ENCODE measurements around the gene C1orf35.
A peak's percentile ranks its signal among the peaks of the same experiment; 100 is the strongest.

The C1orf35 gene

DNA sequence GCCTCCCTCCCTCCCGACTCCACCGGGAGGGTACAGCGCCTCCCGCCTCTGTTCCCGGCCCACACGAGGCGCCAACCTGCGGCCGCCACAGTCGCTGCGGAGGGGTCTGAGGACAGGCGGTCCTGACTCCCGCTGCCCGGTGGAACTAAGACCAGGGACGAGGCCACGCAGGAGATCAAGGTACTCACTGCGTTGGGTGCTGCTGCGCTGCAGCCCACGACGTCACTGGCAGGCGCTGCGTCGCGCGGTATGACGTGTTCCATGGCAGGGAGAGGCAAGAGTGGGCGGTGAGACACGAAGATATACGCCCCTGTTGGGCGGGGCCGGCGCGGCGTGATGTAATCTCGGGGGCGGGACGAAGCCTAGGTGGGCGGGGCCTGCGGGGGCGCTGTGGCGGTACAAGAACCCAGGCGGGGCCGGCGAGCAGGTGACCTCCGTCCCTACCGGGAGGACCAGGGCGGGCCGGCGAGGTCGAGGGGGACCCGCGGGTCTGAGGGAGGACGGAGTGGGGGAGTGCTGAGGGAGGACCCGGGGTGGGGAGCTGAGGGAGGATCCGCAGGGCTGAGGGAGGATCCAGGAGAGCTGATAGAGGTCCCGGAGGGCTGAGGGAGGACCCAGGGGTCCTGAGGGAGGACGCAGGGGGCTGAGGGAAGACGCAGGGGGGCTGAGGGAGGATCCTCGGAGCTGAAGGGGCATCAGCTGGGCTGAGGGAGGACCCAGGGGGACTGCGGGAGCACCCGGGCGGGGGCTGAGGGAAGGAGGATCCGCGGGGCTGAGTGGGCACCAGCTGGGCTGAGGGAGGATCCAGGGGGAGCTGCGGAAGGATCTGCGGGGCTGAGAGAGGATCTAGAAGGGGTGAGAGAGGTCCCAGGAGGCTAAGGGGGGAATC is 6.2 kb upstream of the C1orf35 start, which contains the start of gene MRPL55:
MRPL55 (minus strand) TSS at position 227 of the 889 bp plus-strand sequence. CDS start 1,039 bp downstream, outside the sequence.
- DNase-seq (ENCODE audit: low spot score): peak; percentile 98

DNA sequence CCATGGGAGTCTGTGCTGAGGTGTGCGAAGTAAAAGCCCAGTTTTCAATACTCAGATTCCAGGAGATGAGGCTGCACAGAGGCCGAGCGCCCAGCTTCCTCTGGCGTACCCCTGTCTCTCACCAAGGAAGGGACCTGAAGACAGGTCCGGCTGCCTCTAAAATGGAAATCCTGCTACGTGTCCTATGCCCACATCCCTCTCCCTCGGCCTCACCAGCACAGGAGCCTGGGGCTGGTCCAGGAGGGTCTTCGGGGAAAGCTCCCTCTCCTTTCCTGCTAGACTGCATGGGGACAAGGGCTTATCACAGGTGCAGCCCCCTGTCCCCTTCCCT is 5.6 kb upstream of the C1orf35 start:
- no peak for DNase-seq (ENCODE audit: low spot score)

DNA sequence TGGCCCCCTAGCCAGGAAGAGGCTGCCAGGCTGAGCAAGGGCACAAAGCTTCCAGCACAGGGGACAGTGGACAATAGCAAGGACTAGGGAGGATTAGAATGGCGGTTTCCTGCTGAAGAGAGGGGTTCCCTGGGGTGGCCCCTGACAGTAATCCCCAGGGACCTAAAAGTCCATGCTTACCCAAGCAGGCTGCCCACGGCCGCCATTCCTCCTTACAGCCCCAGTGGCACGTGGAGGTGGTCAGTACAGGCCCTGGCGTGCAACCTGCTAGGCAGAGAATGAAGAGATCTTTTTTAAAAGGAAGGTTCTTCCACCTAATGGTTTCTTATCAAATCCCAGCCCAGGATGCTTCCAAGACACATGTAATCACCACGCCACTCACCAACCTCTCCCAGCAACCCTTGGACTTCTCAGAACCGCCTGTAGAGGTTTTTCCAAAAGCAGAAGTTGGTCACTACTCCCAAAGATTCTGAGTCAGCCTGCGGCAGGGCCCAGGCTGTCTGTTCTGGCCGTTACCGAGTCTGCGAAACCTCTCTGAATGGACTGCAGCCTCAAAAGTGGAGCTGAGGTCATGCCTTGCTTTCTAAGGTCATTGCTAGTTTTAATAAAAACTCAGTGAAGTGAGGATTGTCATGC is 5.0 kb upstream of the C1orf35 start:
- DNase-seq (ENCODE audit: low spot score): peak; percentile 4

DNA sequence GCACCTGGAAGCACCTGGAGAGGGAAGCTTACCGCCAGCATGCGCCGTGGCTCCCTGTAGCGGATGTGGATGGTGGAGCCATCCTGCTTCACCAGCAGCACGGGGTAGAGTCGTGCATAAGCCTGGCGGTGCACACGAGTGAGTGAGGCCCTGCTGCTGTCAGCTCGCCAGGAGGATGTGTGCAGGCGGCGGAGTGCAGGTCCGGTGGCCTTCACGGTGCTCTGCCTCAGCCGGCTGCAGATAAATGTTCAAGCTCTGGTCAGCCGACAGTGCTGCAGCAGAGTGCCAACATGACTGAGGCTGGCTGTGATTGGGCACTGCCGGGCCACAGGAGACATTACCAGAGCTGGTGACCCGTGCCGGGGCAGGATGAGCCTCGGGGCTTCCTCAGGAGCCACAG is 4.5 kb upstream of the C1orf35 start:
- DNase-seq (ENCODE audit: low spot score): peak; percentile 5

DNA sequence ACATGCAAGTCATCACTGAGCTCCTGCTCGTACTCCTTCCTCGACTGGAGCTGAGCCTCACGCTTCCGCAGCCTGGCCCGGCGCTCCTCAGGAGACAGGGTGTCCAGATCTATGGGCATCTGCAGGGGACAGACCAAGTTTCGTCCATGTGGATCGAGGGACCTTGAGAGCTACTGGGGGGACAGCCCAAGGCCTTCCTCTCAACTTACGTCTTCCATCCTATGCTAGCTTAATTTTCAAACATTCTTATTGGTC is 3.6 kb upstream of the C1orf35 start:
- no peak for DNase-seq (ENCODE audit: low spot score)

DNA sequence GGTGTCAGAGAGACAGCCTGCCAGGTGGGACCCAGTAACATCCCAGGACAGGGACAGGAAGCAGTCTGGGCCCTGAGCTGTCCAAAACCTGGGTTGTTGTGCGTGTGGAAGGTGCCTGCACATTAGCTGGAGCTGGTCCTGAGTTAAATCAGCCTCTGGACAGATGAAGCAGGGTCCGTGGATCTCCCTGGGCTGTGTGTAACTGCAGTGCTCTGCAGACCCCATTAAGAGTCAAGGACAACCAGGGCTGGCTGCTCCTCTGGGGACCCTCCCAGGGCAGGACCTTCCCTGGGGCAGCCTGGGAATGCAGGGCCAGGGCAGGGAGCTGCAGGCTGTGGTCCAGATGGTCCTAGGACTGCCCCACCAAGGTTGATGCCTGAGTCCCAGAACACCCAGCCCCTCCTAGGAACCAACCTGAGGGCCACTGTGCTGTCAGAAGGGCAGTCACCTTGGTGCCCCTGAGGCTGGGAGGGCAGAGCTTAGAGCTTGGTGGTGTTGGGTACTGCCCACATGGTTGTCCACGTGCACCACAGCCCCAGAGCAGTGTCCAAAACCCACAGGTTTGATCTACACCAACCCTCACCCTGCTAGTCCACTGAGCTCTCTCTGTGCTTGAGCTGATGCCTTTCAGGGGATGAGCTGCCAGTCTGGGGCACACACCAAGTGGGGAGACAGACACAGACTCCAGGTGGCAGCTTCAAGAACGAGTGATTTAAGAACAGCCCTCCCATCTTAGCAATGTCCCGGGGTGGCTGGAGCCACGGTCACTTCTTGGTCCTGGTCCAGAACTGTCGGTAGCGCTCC is 3.1 kb upstream of the C1orf35 start:
- peak; percentile 4 for DNase-seq (ENCODE audit: low spot score)

DNA sequence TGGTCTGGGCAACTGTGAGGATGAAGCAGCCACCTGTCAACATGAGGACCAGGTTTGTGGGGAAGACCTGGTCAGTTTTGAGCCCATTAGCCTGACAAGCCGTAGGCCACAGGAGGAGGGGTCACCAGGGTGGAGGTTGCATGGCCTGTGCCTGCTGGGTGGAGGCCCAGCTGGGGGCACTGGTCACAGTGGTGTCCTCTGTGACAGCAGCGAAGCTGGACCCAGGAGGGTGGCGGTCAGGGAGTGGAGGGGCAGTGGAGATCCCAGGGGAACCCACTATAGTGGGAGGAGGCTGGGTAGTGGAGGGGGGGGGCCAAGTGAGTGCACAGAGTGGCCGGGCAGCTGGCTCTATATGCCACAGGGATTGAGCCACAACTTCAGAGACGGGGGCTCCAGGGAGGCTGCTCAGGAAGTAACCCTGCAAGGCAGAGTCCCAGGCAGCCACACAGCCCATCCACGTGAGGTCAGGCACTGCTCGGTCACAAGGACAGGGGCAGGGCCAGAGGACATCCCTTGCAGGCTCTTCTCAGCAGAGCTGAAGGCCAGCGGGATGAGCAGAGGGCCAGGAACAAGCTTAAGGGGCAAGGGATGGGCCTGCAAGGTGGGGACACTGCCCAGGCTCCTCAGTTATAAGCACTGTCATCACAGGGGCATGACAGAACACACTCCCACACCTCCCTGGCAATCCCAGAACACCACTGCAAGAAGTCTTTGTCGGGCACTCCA is 2.3 kb upstream of the C1orf35 start:
- peak; percentile 4 for DNase-seq (ENCODE audit: low spot score)

DNA sequence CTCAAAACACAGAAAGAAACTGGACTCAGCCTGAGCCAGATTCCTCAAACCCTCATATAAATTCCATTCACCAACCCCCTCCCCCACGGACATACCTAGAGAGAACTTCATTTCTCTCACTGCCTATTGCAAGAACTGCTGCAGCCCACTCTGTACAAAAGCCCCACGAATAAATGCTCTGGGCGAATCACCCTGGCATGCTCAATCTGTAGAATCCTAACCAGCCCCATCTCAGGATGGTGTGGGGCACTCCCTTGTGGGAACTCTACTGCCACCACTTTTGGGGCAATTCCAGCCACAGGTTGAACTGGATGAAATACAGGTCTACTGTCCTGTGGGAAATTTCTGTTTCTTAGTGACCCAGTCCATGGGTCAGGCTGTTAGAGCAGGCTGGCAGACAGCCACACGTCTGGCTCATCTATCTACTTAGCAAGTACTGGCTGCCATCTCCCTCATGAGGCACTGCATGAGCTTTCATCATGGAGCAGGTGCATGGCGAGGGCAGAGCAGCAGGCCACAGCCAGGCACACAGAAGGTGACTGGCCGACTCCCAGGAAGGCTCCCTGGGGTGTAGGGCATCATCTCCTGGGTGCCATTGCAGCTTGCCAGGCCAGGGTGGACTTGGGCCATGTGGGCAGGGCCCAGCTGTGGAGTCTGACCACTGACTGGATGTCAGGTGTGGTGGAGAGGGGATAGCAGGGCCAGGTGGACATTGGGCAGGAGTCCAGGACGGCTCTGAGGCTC is 1.6 kb upstream of the C1orf35 start:
- peak; percentile 18 for DNase-seq (ENCODE audit: low spot score)

DNA sequence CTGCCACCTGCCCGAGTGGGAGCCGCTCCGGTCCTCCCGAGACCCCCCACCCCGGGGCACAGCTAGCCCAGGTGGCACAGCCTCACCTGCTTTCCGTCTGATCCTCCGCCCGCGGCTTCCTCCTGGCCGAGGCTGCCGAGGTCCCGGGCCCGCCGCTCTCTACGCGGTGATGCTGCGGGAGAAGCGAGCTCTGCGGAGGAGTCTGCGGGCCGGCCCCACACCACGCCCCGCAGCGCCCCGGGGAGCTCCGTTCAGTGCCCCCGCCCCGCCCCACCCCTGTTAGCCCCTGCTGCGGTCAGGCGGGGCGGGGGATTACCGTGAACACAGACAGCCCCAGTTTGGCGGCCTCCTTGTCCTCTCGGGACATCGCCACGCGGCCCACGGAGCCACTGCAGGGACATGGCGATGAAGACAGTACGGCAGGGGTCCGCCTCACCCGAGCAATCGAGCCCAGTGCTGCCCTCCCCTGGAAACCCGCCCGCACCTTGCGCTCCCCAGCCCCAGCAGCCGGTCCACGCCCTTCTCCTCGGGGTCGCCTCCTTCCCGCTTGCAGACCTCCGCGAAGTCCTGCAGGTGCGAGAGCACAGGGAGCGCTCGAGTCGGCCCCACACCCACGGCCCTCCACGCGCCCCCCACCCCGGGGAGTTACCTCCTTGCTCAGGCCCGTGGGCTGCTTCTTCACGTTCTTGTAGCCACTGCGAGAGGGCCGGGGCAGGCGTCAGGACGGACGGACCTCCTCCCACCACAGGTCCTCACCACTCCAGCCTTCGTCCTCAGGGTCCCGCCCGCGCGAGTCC is 933 bp downstream of the C1orf35 start:
- peak; percentile 86 for DNase-seq (ENCODE audit: low spot score)

DNA sequence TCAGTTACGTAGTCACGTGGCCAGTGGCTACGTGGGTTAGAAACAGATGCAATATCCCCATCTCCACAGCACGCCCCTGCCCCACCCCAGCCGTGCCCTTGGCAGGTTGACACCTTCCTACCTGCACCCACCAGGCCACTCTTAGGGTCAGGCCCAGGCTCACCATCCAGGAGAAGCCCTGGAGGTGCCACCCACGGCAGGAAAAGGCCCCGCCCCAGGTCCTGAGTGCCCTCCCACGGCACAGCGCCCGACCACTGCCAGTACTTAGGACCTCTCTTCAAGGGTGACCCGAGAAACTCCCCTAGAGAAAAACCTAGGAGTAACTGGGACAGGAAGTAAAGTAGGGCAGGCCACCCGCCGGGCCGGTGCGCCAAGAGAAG is 1.5 kb downstream of the C1orf35 start:
- DNase-seq (ENCODE audit: low spot score): no peak

DNA sequence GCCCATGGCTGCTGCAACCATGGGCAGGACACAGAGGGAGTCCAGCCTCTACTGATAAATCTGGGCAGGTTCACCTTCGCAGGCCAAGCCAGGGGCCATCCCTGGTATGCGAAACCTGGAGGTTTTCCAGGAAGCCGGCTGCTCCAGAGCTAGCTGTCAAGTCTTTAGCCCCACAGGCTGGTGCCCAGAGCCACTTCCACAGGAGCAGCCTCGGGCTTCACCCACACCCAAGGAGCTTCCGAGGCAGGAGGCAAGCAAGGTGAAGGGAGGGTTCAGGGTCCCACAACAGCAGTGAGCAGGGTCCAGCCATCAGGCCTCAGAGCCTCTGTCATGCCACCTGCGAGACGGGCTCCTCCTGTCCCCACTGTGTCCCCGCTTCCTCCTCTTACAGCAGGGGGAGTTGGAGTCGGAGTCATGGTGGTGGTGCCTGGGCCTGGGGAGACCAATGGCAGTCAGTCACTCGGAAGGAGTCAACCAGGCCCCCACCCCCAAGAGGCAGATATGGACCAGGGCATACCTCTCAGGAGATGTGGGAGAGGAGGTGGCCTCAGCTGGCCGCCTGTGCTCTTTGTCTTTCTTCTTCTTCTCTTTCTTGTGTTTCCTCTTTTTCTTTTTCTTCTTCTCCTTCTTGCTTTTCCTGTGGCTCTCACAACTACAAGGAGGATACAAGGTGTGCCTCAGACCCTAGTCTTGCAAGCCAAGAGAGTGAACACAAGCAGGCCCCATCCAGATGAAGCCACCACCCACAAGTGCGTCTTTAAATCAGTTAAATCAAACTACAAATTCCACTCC is 2.1 kb downstream of the C1orf35 start:
- DNase-seq (ENCODE audit: low spot score): peak; percentile 34

DNA sequence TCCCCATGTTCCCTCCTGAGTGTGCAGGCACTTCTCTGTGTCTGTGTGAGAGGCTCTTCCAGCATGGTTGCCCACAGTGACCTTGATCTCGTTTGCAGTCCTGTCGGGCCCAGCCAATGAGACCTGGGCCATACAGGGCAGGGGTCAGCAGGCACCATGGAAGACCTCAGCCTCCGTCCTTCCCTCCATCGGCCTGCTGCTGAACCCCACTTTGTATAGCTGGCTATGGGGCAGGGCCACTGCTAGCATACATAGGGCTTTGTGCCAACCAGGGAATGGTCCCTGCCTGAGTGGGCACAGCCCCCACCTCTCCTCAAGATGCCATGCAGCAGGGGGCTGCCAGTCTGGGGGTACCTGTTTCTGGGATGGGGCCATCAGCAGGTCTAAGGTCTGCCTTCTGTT is 3.8 kb downstream of the C1orf35 start:
- DNase-seq (ENCODE audit: low spot score): peak; percentile 15

DNA sequence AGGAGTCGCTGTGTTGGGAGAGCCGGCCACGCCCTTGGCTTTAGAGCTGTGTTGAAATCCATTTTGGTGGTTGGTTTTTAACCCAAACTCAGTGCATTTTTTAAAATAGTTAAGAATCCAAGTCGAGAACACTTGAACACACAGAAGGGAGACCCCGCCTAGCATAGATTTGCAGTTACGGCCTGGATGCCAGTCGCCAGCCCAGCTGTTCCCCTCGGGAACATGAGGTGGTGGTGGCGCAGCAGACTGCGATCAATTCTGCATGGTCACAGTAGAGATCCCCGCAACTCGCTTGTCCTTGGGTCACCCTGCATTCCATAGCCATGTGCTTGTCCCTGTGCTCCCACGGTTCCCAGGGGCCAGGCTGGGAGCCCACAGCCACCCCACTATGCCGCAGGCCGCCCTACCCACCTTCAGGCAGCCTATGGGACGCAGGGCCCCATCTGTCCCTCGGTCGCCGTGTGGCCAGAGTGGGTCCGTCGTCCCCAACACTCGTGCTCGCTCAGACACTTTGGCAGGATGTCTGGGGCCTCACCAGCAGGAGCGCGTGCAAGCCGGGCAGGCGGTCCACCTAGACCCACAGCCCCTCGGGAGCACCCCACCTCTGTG is 4.7 kb downstream of the C1orf35 start:
- peak; percentile 30 for DNase-seq (ENCODE audit: low spot score)

DNA sequence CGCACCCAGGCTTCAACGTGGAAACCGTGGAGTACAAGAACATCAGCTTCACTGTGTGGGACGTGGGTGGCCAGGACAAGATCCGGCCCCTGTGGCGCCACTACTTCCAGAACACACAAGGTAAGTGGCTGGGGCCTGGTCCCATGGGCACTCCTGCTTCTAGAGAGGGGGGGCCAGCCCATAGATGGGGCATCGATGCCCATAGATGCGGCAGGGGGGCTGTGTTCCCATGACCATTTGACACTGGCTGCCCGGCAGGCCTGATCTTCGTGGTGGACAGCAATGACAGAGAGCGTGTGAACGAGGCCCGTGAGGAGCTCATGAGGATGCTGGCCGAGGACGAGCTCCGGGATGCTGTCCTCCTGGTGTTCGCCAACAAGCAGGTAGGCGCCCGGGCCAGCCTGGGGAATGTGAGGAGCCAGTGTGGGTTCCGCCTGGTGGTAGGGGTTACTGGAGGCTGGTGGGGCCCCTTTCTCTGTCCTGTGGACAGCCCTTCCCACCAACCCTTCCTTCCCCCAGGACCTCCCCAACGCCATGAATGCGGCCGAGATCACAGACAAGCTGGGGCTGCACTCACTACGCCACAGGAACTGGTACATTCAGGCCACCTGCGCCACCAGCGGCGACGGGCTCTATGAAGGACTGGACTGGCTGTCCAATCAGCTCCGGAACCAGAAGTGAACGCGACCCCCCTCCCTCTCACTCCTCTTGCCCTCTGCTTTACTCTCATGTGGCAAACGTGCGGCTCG is 5.6 kb downstream of the C1orf35 start:
- peak; percentile 20 for DNase-seq (ENCODE audit: low spot score)

DNA sequence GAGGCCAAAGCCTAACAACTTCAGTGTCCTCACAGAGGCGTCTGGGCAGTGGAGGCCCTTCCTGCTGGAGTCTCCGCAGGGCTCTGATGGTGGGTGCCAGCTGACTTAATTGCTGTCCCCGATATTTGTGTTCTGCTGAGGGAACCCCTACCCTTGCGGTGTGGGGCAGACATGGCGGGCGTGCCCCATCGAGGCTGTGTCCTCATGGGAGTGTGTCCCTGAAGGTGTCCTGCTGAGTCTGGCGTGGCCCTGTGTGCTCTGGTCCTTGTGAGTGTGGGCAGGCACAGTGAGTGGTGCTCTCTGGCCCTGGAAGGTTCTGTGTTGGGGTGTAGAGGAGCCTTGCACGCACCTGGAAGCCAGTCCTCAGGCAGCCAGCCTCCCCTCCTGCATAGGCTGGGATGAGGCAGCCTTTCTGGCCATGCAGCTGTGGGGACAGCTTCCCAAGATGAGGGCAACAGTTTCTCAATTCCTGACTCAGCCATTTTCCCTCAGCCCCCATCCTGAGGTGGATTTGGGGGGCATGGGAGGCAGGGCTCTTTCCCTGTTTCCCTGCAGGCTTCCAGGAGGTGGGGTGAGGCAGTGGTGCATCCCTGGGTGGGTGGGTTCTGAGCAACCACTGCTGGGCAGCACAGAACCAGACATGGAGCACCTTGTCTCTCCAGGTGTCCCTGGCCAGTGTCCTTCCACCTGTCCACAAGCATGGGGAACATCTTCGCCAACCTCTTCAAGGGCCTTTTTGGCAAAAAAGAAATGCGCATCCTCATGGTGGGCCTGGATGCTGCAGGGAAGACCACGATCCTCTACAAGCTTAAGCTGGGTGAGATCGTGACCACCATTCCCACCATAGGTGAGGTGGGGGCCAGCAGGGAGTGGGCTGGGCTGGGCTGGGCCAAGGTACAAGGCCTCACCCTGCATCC is 6.5 kb downstream of the C1orf35 start:
- DNase-seq (ENCODE audit: low spot score): peak; percentile 21

DNA sequence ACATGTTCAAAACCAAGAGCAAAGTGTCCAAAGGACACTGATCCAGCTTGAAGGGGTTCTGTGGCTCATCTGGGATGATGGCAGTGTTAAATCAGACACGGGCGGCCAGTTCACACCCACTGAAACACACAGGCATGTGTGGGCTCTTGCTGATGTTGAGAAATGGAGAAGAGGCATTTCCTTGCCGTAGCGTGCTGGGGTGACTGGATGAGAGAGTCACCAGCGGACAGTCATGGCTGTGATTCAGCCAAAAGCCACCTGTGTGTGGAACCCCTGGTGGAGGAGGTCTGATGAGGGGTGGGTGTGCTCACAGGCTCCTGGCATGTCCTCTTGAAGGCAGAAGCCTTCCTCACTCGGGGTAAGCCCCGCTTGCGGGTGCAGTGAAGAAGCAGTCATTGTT is 7.2 kb downstream of the C1orf35 start:
- peak; percentile 35 for DNase-seq (ENCODE audit: low spot score)

DNA sequence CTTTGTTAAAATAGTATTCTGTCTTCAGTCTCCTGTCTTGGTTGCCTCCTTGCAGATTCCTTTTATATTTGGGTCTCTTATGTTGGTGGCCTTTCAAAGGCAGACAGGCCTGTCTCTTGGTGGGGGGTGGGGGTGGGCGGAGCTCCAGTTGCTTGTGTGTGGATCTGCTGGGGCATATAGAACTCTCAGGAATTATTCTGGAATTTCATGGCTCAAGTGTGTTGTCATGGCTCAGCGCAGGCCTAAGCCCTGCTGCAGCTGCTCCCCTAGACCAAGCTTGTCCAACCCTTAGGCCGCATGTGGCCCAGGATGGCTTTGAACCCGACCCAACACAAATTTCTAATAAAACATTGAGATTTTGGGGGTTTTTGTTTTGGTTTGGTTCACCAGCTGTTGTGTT is 8.0 kb downstream of the C1orf35 start:
- peak; percentile 25 for DNase-seq (ENCODE audit: low spot score)
